HEK293 (cell line): ENCODE measurements around the gene AKT1.

Source experiments
- CTCF ChIA-PET: fragments of 350-600 bp; formaldehyde crosslinking; extraction: SDS; loops from one replicate; lab custom pipeline; 2021; ENCODE audit warnings: antibody characterized with exemption; lab: Yijun Ruan, JAX
- POLR2A ChIA-PET: fragments of 300-600 bp; formaldehyde crosslinking; extraction: SDS; loops from one replicate; lab custom pipeline; 2020; ENCODE audit warnings: antibody characterized with exemption, inconsistent platforms; lab: Yijun Ruan, JAX
- H3K27ac ChIP-seq: fragments of 200-500 bp; sonication (Bioruptor generic); 2 replicates; pipeline ENCODE4 v1.5.1; 2014; ENCODE audit warnings: low read depth, low read length, control low read depth, inconsistent platforms; ENCODE audit errors: extremely low read depth
- H3K36me3 ChIP-seq, 2 experiments: fragments of 200-500 bp in 1 of 2; sonication (Bioruptor generic) in 1 of 2; 1 replicate in 1 of 2; 2 replicates in 1 of 2; pipeline ENCODE4 v1.5.1; 2014 to 2017; ENCODE audit warnings: inconsistent platforms in 2 of 2, low read length in 2 of 2; ENCODE audit not compliant: control insufficient read depth in 2 of 2, insufficient read depth in 1 of 2
- H3K4me1 ChIP-seq: fragments of 200-500 bp; sonication (Bioruptor generic); 2 replicates; pipeline ENCODE4 v1.5.1; 2014; ENCODE audit warnings: mild to moderate bottlenecking, low read length, inconsistent platforms; ENCODE audit not compliant: control insufficient read depth, insufficient read depth
- H3K4me3 ChIP-seq: 2 replicates; pipeline ENCODE4 v1.5.1; 2011; ENCODE audit warnings: low read depth, mild to moderate bottlenecking, control low read depth, low read length, moderate library complexity
- H3K9me3 ChIP-seq: fragments of 200-500 bp; sonication (Bioruptor generic); 2 replicates; pipeline ENCODE4 v1.5.1; 2014; ENCODE audit warnings: low read depth, low read length, inconsistent platforms; ENCODE audit not compliant: control insufficient read depth, insufficient read depth
- BCL11A ChIP-seq: fragments of 450-650 bp; formaldehyde crosslinking; IDR thresholded peaks from 2 replicates; pipeline ENCODE4 v1.5.1; 2016; ENCODE audit warnings: low read depth, missing biosample characterization, missing genetic modification characterization
- EGR2 ChIP-seq: fragments of 450-650 bp; formaldehyde crosslinking; IDR thresholded peaks from 2 replicates; pipeline ENCODE4 v1.5.1; 2016; ENCODE audit warnings: low read depth, missing biosample characterization, missing genetic modification characterization
- GLIS1 ChIP-seq: fragments of 450-650 bp; formaldehyde crosslinking; IDR thresholded peaks from 2 replicates; pipeline ENCODE4 v1.5.1; 2016; ENCODE audit warnings: missing biosample characterization, missing genetic modification characterization
- ZBTB1 ChIP-seq: fragments of 450-650 bp; formaldehyde crosslinking; IDR thresholded peaks from 2 replicates; pipeline ENCODE4 v1.5.1; 2016; ENCODE audit warnings: missing biosample characterization, missing genetic modification characterization
- ZBTB8A ChIP-seq: fragments of 450-650 bp; formaldehyde crosslinking; IDR thresholded peaks from 2 replicates; pipeline ENCODE4 v1.5.1; 2016; ENCODE audit warnings: missing biosample characterization, missing genetic modification characterization
- ZFHX2 ChIP-seq: fragments of 450-650 bp; formaldehyde crosslinking; conservative IDR thresholded peaks from 2 replicates; pipeline ENCODE4 v1.5.1; 2016; ENCODE audit warnings: missing biosample characterization, missing genetic modification characterization
- ZIC2 ChIP-seq: fragments of 450-650 bp; formaldehyde crosslinking; IDR thresholded peaks from 2 replicates; pipeline ENCODE4 v1.5.1; 2016; ENCODE audit warnings: missing biosample characterization, missing genetic modification characterization
- ZNF132 ChIP-seq: fragments of 450-650 bp; formaldehyde crosslinking; IDR thresholded peaks from 2 replicates; pipeline ENCODE4 v1.5.1; 2017; ENCODE audit warnings: missing biosample characterization, missing genetic modification characterization, borderline replicate concordance
- ZNF292 ChIP-seq: fragments of 450-650 bp; formaldehyde crosslinking; IDR thresholded peaks from 2 replicates; pipeline ENCODE4 v1.5.1; 2016; ENCODE audit warnings: low read depth, missing biosample characterization, missing genetic modification characterization, borderline replicate concordance
- ZNF341 ChIP-seq: fragments of 450-650 bp; formaldehyde crosslinking; IDR thresholded peaks from 2 replicates; pipeline ENCODE4; 2016; ENCODE audit warnings: low read depth, missing biosample characterization, missing genetic modification characterization
- ZNF350 ChIP-seq: fragments of 450-650 bp; formaldehyde crosslinking; IDR thresholded peaks from 2 replicates; pipeline ENCODE4 v1.5.0; 2017; ENCODE audit warnings: missing biosample characterization, mild to moderate bottlenecking, missing genetic modification characterization
- ZNF571 ChIP-seq: fragments of 450-650 bp; formaldehyde crosslinking; IDR thresholded peaks from 2 replicates; pipeline ENCODE4 v1.5.0; 2017; ENCODE audit warnings: missing biosample characterization, missing genetic modification characterization
- ZNF776 ChIP-seq: fragments of 450-650 bp; formaldehyde crosslinking; IDR thresholded peaks from 2 replicates; pipeline ENCODE4 v1.5.0; 2017; ENCODE audit warnings: missing biosample characterization, missing genetic modification characterization, borderline replicate concordance
- ZSCAN30 ChIP-seq: fragments of 450-650 bp; IDR thresholded peaks from 2 replicates; pipeline ENCODE4 v1.5.1; 2018; ENCODE audit warnings: missing biosample characterization, mild to moderate bottlenecking, missing genetic modification characterization, moderate library complexity
- TF ChIP-seq, protein P1 (sequence below): fragments of 450-650 bp; formaldehyde crosslinking; IDR thresholded peaks from 2 replicates; pipeline ENCODE4 v1.5.0; 2017; ENCODE audit warnings: missing biosample characterization, missing genetic modification characterization, borderline replicate concordance
- TF ChIP-seq, protein P2 (sequence below): fragments of 450-650 bp; IDR thresholded peaks from 2 replicates; pipeline ENCODE4 v1.5.1; 2018; ENCODE audit warnings: missing biosample characterization, missing genetic modification characterization

AKT1 gene

DNA sequence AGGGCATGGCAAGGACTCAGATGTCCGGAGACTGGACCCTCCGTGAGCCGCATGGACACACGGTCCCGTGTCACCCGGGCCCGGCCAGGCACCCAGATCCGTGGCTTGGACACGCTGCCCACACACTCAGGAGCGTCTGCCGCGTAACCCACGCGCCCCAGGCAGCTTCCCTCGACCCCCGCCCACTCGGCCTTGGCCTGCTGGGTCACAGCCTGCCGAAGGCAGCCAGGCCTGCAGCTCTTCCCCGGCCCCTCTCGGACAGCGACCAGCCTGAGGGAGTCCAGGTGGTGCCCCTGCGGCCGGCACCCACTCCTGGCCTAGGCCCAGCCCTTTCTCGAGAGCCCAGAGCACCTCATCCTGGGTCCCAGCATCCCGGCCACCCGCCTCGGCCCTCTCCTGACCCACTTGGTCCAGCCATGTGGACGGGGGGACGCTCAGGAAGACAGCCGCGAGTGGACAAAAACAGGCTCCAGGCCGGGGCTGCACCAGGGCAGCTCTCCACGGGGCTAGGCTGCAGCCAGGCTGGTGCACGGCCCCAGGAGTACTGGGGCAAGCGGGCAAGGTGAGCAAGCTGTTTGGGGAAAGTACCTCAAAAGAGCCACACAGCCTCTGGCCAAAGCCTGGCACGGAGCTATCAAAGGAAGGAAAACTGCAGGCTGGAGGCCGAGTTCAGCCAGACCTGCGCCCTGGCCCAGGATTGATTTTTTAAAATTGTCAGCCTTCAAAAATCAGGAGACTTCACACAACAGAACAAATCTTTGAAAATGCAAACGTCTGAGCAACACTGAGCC lies 6.5 kb downstream of the AKT1 start:
- Histone ChIP-seq H3K4me1 (peaks cover 5% of the 10 kb centered on the region; the same call in 1 of the 2 replicates), H3K4me3 (no peak overlapping the region)
- CTCF ChIA-PET, result interaction anchor here (0.6 to 1.0 kb wide), 2 partner anchors 20 to 563 kb away, joined by 3 read pairs; no protein-coding TSS in a partner anchor
- POLR2A ChIA-PET, result no interaction called here
- no peak for TF ChIP-seq ZNF350 (tag by site-specific recombination)
- peak; percentile 77 for TF ChIP-seq EGR2
- no peak for TF ChIP-seq ZNF776
- no peak for TF ChIP-seq ZBTB1 (tag by site-specific recombination)
- peak; percentile 76 for TF ChIP-seq ZFHX2 (tag by site-specific recombination)
- TF ChIP-seq, all 188 proteins: peak for 2
- Histone ChIP-seq H3K36me3 (peaks cover 0 to 90% of the 10 kb centered on the region in 2 experiments; a peak in 1 of 3 replicates), H3K9me3 (no peaks in the 10 kb centered on the region), H3K27ac (no peak overlapping the region)

DNA sequence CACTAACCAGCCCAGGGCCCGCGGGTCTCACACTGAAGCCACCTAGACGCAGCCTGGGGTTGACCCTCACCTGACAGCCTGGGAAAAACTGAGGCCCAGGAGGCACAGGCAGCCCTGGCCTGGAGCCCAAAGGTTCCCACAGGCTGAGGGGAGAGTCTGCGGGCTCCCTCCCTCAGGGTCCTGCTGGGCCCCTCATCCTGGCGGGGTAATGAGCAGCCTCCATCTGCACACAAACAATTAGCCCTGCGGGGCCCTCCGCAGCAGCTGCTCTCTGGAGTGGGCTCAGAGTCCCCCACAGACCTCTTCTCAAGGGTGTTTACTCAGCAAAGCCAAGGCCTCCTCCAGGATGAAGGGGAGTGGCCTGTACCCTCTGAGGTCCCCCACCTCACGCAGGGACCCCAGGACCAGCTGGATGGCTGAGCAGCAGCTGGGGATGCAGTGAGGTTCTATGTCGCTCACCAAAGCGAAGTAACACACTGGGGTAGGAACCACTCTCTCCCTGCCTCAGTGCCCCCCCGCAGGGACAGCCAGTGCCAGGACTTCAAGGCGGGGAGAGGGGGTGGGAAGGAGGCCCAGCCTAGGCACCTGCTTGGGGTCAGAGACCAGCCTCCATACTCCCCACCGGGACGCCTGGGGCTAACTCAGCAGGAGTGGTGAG lies 7.3 kb downstream of the AKT1 start:
- POLR2A ChIA-PET, result no interaction called here
- Histone ChIP-seq H3K36me3 (peaks cover 0 to 90% of the 10 kb centered on the region in 2 experiments; a peak in 1 of 3 replicates), H3K9me3 (no peaks in the 10 kb centered on the region), H3K4me1 (no peaks in the 10 kb centered on the region), H3K27ac (no peak overlapping the region), H3K4me3 (no peak overlapping the region)
- CTCF ChIA-PET, result interaction anchor here (0.7 to 0.8 kb wide), 2 partner anchors 20 to 39 kb away, joined by 3 to 4 read pairs; no protein-coding TSS in a partner anchor
- TF ChIP-seq ZNF341 (peak; percentile 50), ZBTB8A (tag by site-specific recombination) (peak; percentile 80), GLIS1 (tag by site-specific recombination) (peak; percentile 46; the same call in 1 of the 2 replicates), ZNF571 (no peak), ZSCAN30 (tag by site-specific recombination) (no peak), ZNF292 (tag by site-specific recombination) (no peak), ZIC2 (peak; percentile 97)
- TF ChIP-seq, protein P1, sequence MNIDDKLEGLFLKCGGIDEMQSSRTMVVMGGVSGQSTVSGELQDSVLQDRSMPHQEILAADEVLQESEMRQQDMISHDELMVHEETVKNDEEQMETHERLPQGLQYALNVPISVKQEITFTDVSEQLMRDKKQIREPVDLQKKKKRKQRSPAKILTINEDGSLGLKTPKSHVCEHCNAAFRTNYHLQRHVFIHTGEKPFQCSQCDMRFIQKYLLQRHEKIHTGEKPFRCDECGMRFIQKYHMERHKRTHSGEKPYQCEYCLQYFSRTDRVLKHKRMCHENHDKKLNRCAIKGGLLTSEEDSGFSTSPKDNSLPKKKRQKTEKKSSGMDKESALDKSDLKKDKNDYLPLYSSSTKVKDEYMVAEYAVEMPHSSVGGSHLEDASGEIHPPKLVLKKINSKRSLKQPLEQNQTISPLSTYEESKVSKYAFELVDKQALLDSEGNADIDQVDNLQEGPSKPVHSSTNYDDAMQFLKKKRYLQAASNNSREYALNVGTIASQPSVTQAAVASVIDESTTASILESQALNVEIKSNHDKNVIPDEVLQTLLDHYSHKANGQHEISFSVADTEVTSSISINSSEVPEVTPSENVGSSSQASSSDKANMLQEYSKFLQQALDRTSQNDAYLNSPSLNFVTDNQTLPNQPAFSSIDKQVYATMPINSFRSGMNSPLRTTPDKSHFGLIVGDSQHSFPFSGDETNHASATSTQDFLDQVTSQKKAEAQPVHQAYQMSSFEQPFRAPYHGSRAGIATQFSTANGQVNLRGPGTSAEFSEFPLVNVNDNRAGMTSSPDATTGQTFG, result no peak
- TF ChIP-seq, protein P2, sequence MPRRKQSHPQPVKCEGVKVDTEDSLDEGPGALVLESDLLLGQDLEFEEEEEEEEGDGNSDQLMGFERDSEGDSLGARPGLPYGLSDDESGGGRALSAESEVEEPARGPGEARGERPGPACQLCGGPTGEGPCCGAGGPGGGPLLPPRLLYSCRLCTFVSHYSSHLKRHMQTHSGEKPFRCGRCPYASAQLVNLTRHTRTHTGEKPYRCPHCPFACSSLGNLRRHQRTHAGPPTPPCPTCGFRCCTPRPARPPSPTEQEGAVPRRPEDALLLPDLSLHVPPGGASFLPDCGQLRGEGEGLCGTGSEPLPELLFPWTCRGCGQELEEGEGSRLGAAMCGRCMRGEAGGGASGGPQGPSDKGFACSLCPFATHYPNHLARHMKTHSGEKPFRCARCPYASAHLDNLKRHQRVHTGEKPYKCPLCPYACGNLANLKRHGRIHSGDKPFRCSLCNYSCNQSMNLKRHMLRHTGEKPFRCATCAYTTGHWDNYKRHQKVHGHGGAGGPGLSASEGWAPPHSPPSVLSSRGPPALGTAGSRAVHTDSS, result no peak

- H3K9me3 ChIP-seq, result no peaks in the 10 kb centered on the region
- POLR2A ChIA-PET, result no interaction called here
- H3K27ac ChIP-seq, result no peak overlapping the region
- TF ChIP-seq ZNF132 (tag by site-specific recombination), result no peak
- TF ChIP-seq BCL11A (tag by site-specific recombination), result 0 out of 2 replicates have a peak, but pooled peaks have one; percentile 32
- TF ChIP-seq, all 188 proteins: peak for 1
- CTCF ChIA-PET, result interaction anchor here (0.7 to 0.8 kb wide), 2 partner anchors 19 to 39 kb away, joined by 3 to 4 read pairs; no protein-coding TSS in a partner anchor
- H3K4me1 ChIP-seq, result no peaks in the 10 kb centered on the region
- H3K4me3 ChIP-seq, result no peak overlapping the region
- peaks cover 0 to 94% of the 10 kb centered on the region in 2 experiments; a peak in 1 of 3 replicates for H3K36me3 ChIP-seq
These were observed 7.8 kb downstream of the AKT1 start for GRCh38 chr14:104787736-104788135.
